ENCODE results near the gene CADM1.

Gene CADM1

GRCh38 chr11:115334932-115335788, 169.1 kb downstream of the CADM1 start:
- no peaks in the 10 kb centered on the region for H3K36me3 ChIP-seq (ENCODE audit: control insufficient read depth, insufficient read depth, low read length)
- no peak overlapping the region for H3K4me3 ChIP-seq (ENCODE audit: low read depth, low read length)
- H3K4me1 ChIP-seq (ENCODE audit: control insufficient read depth, insufficient read depth, low read length): peaks cover 4% of the 10 kb centered on the region
- no peaks in the 10 kb centered on the region for H3K9me3 ChIP-seq (ENCODE audit: control insufficient read depth, insufficient read depth, low read length)
- no peak overlapping the region for H3K9ac ChIP-seq (ENCODE audit: low read depth, low read length)
- no peaks in the 10 kb centered on the region for H3K27me3 ChIP-seq (ENCODE audit: control insufficient read depth, insufficient read depth, low read length)

GRCh38 chr11:115333949-115334348, 170.3 kb downstream of the CADM1 start:
- H3K9ac ChIP-seq (ENCODE audit: low read depth, low read length): no peak overlapping the region
- no peaks in the 10 kb centered on the region for H3K27me3 ChIP-seq (ENCODE audit: control insufficient read depth, insufficient read depth, low read length)
- H3K36me3 ChIP-seq (ENCODE audit: control insufficient read depth, insufficient read depth, low read length): no peaks in the 10 kb centered on the region
- H3K4me3 ChIP-seq (ENCODE audit: low read depth, low read length): no peak overlapping the region
- no peaks in the 10 kb centered on the region for H3K9me3 ChIP-seq (ENCODE audit: control insufficient read depth, insufficient read depth, low read length)
- peaks cover 4% of the 10 kb centered on the region for H3K4me1 ChIP-seq (ENCODE audit: control insufficient read depth, insufficient read depth, low read length)

- H3K9me3 ChIP-seq (ENCODE audit: control insufficient read depth, insufficient read depth, low read length): no peaks in the 10 kb centered on the region
- peaks cover 4% of the 10 kb centered on the region for H3K4me1 ChIP-seq (ENCODE audit: control insufficient read depth, insufficient read depth, low read length)
- no peaks in the 10 kb centered on the region for H3K36me3 ChIP-seq (ENCODE audit: control insufficient read depth, insufficient read depth, low read length)
- H3K9ac ChIP-seq (ENCODE audit: low read depth, low read length): no peak overlapping the region
- no peak overlapping the region for H3K4me3 ChIP-seq (ENCODE audit: low read depth, low read length)
- no peaks in the 10 kb centered on the region for H3K27me3 ChIP-seq (ENCODE audit: control insufficient read depth, insufficient read depth, low read length)
Observed at GRCh38 chr11:115333121-115333520, 171.1 kb downstream of the CADM1 start.

DNA sequence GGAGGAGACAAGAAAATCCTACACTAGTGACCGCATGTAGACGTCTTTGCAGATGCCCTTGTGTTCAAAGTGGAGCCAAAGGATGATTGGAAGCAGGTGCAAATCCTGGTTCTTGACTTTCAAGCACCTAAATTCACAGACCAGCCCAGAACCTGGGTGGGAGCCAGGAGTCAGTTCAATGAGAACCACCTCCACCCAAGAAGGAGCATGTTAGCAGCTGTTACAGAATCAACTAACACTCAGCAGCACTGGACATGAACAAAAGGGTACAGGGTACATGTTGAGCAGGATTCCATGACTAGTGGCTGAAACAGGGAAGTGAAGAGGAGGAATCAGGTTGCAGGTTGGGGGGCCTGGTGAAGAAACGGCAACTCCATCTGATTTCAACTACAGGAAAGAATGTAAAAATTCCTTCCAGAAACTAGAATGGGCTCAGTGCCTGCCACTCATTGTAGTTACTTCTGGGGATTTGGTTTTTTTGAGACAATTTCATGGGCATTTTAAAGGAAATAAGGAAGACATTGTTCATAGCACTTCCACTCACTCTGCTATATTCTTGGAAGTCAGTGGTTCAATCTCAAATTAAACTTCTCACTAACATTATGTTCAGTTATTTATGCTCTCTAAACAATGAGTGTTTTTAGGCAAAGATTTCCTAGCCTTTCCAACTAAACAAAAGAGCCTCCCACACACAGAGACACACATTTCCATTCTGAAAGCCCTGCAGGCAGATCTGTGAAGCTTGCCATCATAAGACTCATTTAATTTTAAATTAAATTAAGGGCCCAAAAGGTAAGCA, 173.3 kb downstream of the CADM1 start:
- Histone ChIP-seq H3K4me3 (ENCODE audit: low read depth, low read length) (no peak overlapping the region), H3K9me3 (ENCODE audit: control insufficient read depth, insufficient read depth, low read length) (no peaks in the 10 kb centered on the region), H3K9ac (ENCODE audit: low read depth, low read length) (no peak overlapping the region), H3K36me3 (ENCODE audit: control insufficient read depth, insufficient read depth, low read length) (no peaks in the 10 kb centered on the region), H3K4me1 (ENCODE audit: control insufficient read depth, insufficient read depth, low read length) (peaks cover 4% of the 10 kb centered on the region), H3K27me3 (ENCODE audit: control insufficient read depth, insufficient read depth, low read length) (no peaks in the 10 kb centered on the region)

DNA sequence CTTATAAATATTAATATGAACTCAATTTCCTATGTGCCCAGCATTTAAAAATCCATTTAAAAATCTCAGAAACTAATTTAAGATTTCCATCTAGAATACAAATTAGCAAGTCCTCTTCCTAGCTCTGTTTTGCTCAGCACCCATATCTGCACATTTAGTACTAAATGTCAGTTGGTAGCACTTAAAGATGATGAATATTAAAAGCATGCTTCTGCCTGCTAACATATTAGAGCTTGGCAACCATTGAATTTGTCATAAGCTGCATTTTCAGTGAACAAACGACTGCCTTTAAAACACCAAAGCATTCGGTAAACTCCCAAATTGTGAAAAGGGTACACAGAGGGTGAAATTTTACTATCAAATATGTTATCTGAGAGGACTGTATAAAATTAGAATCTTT, 177.7 kb downstream of the CADM1 start:
- Histone ChIP-seq H3K4me1 (ENCODE audit: control insufficient read depth, insufficient read depth, low read length) (peaks cover 4% of the 10 kb centered on the region), H3K9ac (ENCODE audit: low read depth, low read length) (no peak overlapping the region), H3K9me3 (ENCODE audit: control insufficient read depth, insufficient read depth, low read length) (no peaks in the 10 kb centered on the region), H3K27me3 (ENCODE audit: control insufficient read depth, insufficient read depth, low read length) (no peaks in the 10 kb centered on the region), H3K36me3 (ENCODE audit: control insufficient read depth, insufficient read depth, low read length) (no peaks in the 10 kb centered on the region), H3K4me3 (ENCODE audit: low read depth, low read length) (no peak overlapping the region)

- H3K27me3 ChIP-seq (ENCODE audit: control insufficient read depth, insufficient read depth, low read length): no peaks in the 10 kb centered on the region
- H3K4me3 ChIP-seq (ENCODE audit: low read depth, low read length): no peak overlapping the region
- H3K9ac ChIP-seq (ENCODE audit: low read depth, low read length): no peak overlapping the region
- no peaks in the 10 kb centered on the region for H3K9me3 ChIP-seq (ENCODE audit: control insufficient read depth, insufficient read depth, low read length)
- no peaks in the 10 kb centered on the region for H3K36me3 ChIP-seq (ENCODE audit: control insufficient read depth, insufficient read depth, low read length)
- H3K4me1 ChIP-seq (ENCODE audit: control insufficient read depth, insufficient read depth, low read length): no peaks in the 10 kb centered on the region
Observed at GRCh38 chr11:115325523-115325922, 178.7 kb downstream of the CADM1 start.

DNA sequence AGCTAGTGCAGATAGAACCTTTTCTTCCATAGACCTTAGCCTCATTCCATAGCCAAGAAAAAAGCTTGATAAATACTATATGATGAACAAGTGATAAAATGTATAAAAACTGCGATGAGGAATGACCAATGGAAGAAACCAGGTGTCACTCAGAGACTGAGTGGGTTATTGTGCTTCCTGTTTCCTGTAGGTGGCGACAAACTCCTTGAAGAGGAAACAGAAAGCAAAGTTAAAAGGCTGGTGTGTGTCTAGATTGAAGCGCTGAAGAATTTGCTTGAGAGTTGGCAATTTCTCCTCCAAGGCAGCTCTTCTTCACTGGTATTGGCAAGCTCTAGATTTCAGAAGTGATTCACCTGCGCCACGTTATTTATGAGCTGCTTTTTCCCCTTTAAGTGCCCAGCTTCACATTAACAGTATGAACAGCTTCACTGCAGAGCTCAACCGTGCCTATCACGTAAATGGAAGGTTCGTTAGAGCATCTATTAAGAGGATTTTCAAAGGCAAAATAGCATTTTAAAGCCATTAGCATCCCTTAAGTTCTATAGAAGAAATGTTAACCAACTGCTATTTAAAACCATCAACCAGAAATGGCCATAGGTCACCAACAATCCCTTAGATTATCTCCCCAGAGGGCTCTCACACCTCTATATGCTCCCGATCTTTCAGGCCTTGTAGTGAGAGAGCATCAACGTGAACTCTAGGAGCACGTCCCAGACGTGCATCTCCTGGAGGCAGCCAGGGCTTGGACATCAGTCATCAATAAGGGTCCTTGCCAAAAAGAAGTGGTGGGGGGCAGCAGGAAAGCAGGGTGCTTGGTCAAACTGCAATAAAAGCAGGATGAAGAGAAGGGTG, 179.4 kb downstream of the CADM1 start:
- no peaks in the 10 kb centered on the region for H3K4me1 ChIP-seq (ENCODE audit: control insufficient read depth, insufficient read depth, low read length)
- H3K27me3 ChIP-seq (ENCODE audit: control insufficient read depth, insufficient read depth, low read length): no peaks in the 10 kb centered on the region
- H3K36me3 ChIP-seq (ENCODE audit: control insufficient read depth, insufficient read depth, low read length): no peaks in the 10 kb centered on the region
- no peaks in the 10 kb centered on the region for H3K9me3 ChIP-seq (ENCODE audit: control insufficient read depth, insufficient read depth, low read length)
- no peak overlapping the region for H3K4me3 ChIP-seq (ENCODE audit: low read depth, low read length)
- no peak overlapping the region for H3K9ac ChIP-seq (ENCODE audit: low read depth, low read length)

- no peak overlapping the region for H3K9ac ChIP-seq (ENCODE audit: low read depth, low read length)
- H3K4me3 ChIP-seq (ENCODE audit: low read depth, low read length): no peak overlapping the region
- no peaks in the 10 kb centered on the region for H3K9me3 ChIP-seq (ENCODE audit: control insufficient read depth, insufficient read depth, low read length)
- H3K36me3 ChIP-seq (ENCODE audit: control insufficient read depth, insufficient read depth, low read length): no peaks in the 10 kb centered on the region
- no peaks in the 10 kb centered on the region for H3K4me1 ChIP-seq (ENCODE audit: control insufficient read depth, insufficient read depth, low read length)
- H3K27me3 ChIP-seq (ENCODE audit: control insufficient read depth, insufficient read depth, low read length): no peaks in the 10 kb centered on the region
Observed at GRCh38 chr11:115322553-115323203, 181.5 kb downstream of the CADM1 start.

GRCh38 chr11:115321605-115322289, 182.5 kb downstream of the CADM1 start:
- Histone ChIP-seq H3K4me3 (ENCODE audit: low read depth, low read length) (no peak overlapping the region), H3K36me3 (ENCODE audit: control insufficient read depth, insufficient read depth, low read length) (no peaks in the 10 kb centered on the region)

GRCh38 chr11:115317277-115318185, 186.7 kb downstream of the CADM1 start:
- H3K4me3 ChIP-seq (ENCODE audit: low read depth, low read length): no peak overlapping the region
- H3K27me3 ChIP-seq (ENCODE audit: control insufficient read depth, insufficient read depth, low read length): no peaks in the 10 kb centered on the region
- no peaks in the 10 kb centered on the region for H3K4me1 ChIP-seq (ENCODE audit: control insufficient read depth, insufficient read depth, low read length)
- no peaks in the 10 kb centered on the region for H3K9me3 ChIP-seq (ENCODE audit: control insufficient read depth, insufficient read depth, low read length)
- no peak overlapping the region for H3K9ac ChIP-seq (ENCODE audit: low read depth, low read length)
- H3K36me3 ChIP-seq (ENCODE audit: control insufficient read depth, insufficient read depth, low read length): no peaks in the 10 kb centered on the region

More at GRCh38 chr11:115321605-115322289, 182.5 kb downstream of the CADM1 start:
- H3K9ac ChIP-seq (ENCODE audit: low read depth, low read length): no peak overlapping the region
- H3K27me3 ChIP-seq (ENCODE audit: control insufficient read depth, insufficient read depth, low read length): no peaks in the 10 kb centered on the region
- H3K9me3 ChIP-seq (ENCODE audit: control insufficient read depth, insufficient read depth, low read length): no peaks in the 10 kb centered on the region
- no peaks in the 10 kb centered on the region for H3K4me1 ChIP-seq (ENCODE audit: control insufficient read depth, insufficient read depth, low read length)
